ENCODE data around the gene DNAJB5. TPM values are rescaled to one million over a fixed set of nuclear protein-coding genes. Genes with fewer than 3 reads are reported as not detected.

DNAJB5 gene
- polyA plus RNA-seq, 3 donors, result 8.1 to 12.1 (median 10.0) TPM

DNA sequence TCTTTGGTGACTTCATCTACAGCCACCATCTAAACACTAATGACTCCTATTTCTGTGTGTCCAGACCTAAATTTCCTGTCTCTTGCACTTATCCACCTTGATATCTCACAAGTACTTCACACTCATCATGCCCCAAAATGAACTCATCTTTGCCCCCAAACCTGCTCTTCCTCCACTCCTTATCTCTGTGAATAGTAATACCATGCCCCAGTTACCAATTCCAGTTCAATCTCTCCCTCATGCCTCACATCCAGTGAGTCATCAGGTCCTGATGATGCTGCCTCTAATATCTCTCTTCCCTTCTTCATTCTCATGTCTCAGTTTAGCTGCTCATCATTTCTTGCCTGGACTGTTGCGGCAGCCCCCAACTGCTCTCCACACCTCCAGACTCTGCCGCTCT, 14.9 kb upstream of the DNAJB5 start:
- no peak for DNase-seq (ENCODE audit: extremely low read depth in 1 of 11, low read depth in 9 of 11, low spot score in 4 of 11)

- DNase-seq (ENCODE audit: extremely low read depth in 1 of 11, low read depth in 9 of 11, low spot score in 4 of 11), result no peak
Observed at GRCh38 chr9:34976441-34976840, 13.1 kb upstream of the DNAJB5 start.

DNA sequence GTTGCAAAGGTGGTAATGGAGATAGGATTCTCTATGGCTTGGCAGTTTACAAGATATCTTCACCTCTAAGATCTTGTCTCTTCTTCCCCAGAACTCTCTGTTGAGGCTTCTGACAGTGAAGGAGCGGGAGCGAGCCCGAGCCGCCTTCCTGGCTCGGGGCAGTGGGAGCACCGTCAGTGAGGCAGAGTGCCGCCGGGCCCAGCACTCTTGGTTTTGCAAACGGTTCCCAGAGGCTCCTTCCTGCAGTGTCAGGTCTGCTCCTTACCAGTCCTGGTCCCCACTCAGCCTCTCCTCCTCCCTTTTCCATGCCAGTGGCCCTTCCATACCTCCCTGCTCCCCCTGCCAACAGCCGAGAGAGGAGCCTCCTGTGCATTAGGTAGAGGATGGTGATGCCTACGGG, 12.6 kb upstream of the DNAJB5 start:
- no peak for DNase-seq (ENCODE audit: extremely low read depth in 1 of 11, low read depth in 9 of 11, low spot score in 4 of 11)

DNA sequence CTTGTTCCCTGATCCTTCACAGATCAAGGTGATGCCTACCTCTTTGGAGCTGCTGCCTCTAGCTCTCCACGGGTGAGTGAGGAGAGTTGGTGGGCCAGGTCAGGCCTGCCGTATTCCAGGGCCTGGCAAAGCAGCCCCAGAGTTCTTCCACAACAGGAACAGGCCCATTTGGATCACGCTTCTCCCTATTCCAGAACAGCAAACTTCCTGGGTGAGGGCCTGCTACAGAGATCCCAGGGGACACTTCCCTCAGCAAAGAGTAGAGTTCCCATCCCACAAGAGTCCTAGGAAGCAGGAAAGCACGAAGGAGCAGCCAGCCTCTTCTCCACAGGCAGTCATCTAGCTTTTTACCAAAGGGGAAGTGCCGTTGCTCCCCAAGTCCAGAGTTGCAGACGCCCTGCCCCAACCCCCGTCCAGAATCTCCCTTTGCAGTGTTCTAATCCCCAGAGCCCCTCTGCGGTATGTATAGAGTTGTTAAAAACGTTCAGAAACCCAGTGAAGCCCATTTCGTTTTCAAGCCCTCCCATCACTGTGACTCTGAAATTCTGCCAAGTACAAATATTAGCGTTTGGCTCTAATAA, 9.3 kb upstream of the DNAJB5 start:
- DNase-seq (ENCODE audit: extremely low read depth in 1 of 11, low read depth in 9 of 11, low spot score in 4 of 11), result no peak

DNA sequence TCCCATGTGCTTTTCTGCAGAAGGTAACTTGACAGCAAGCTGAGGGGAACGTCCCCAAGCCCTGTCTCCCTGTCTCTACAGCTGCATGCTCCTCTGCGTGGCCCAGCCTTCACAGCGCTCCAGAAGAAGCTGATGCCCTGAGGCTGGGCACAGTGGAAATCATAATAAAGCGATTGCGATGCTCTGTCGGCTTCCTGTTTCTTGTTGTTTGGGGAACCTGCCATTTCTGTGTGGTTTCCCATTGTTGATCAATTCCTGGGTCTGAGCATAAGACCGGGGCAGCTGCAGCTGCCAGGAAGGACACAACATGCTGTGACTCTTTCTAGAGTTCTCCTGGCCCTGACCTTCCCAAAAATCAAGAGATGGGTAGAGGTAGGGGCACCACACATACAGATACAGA, 7.2 kb upstream of the DNAJB5 start:
- DNase-seq (ENCODE audit: extremely low read depth in 1 of 11, low read depth in 9 of 11, low spot score in 4 of 11), result no peak

- no peak for DNase-seq (ENCODE audit: extremely low read depth in 1 of 11, low read depth in 9 of 11, low spot score in 4 of 11)
Observed at GRCh38 chr9:34983209-34983608, 6.3 kb upstream of the DNAJB5 start.

GRCh38 chr9:34984049-34984448, 5.5 kb upstream of the DNAJB5 start:
- DNase-seq (ENCODE audit: extremely low read depth in 1 of 11, low read depth in 9 of 11, low spot score in 4 of 11), result peak in 5 of 11 donors; percentile 65 to 74 (median 69)

DNA sequence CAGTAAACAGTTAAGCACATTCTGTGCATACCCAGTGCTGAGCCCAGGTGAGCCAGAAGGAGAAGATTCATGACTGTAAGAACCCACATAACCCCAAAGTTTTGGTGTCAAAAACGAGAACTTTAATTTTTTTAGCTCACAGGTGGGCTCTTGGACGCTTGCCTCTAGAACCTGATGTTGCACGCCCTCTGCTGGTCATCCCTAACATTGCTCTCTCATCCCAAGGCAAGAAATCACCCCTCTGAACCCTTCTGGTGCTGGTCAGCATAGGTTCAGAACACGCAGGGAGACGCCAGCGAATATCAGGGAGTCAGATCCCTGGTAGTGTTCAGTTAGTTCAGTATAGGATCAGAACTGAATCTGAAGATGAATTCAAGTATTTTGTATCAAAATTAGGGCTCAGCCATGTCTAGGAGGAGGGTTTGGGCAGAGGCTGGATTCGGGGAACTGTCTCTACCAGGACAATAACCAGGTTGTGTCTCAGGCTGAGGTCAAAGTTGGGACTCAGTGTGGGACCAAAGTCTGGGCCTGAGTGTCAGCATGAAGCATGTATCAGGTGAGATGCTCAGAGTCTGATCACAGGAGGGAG, 4.1 kb upstream of the DNAJB5 start:
- peak in 1 of 11 donors; percentile 62 for DNase-seq (ENCODE audit: extremely low read depth in 1 of 11, low read depth in 9 of 11, low spot score in 4 of 11)

DNA sequence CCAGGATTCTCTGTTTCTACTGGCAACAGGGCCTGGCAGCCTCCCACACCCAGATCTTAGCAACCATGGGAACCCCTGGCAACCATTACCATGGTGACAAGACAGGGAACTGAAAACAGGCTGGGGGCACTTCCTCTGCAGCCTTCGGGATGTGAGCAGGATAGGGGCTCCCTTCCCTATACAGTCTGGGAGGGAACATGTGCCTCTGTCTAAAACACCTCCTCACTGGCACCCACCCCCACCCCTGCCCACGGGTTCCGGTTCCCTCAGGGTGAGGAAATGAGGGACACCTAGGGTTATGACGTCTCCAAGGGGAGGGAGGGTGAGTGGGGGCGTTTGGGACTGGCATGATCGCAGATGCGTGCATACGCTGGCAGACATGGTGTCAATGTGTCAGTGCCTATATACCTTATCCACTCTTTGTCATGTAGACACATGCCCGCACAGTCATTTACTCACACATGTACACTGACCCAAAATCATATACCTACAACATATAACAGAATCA, 3.0 kb upstream of the DNAJB5 start:
- DNase-seq (ENCODE audit: extremely low read depth in 1 of 11, low read depth in 9 of 11, low spot score in 4 of 11), result no peak

GRCh38 chr9:34987160-34987901, 2.2 kb upstream of the DNAJB5 start:
- DNase-seq (ENCODE audit: extremely low read depth in 1 of 11, low read depth in 9 of 11, low spot score in 4 of 11), result no peak

DNA sequence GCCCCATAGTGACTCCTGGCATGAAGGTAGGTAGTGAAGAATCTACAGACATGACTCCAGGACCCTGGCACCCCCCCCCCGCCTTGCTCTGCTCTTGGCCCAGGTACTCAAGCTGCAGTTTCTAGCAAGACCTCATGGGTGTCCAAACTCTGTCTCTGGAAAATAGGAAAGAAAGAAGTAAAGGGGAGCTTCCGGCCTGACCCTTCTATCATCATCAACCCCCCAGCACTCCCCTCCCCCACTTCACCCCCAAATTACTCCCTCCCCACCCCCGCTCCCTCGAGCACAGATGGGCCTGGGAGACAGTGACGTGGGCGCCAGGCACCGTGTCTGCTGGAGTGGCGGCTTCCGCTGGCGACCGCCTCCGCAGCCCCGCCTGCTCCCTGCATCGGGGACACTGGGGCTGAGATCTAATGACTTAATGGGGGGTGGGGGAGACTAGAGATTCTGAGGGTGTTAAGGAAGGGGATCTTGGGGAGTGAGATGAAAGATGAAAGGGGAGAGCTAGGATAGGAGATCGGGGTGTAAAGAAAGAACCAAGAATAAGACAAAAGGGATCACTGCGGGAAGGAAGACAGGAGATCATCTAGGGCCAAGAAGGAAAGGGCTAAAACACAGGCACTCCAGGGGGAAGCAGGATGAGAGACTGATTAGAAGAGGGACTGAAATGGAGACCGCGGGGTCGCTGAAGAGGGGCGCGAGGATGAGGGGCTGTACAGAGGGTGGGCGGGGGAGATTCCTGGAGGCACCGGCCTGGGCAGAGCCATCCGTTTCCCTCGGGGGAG, 1.1 kb upstream of the DNAJB5 start:
- DNase-seq (ENCODE audit: extremely low read depth in 1 of 11, low read depth in 9 of 11, low spot score in 4 of 11), result no peak

DNA sequence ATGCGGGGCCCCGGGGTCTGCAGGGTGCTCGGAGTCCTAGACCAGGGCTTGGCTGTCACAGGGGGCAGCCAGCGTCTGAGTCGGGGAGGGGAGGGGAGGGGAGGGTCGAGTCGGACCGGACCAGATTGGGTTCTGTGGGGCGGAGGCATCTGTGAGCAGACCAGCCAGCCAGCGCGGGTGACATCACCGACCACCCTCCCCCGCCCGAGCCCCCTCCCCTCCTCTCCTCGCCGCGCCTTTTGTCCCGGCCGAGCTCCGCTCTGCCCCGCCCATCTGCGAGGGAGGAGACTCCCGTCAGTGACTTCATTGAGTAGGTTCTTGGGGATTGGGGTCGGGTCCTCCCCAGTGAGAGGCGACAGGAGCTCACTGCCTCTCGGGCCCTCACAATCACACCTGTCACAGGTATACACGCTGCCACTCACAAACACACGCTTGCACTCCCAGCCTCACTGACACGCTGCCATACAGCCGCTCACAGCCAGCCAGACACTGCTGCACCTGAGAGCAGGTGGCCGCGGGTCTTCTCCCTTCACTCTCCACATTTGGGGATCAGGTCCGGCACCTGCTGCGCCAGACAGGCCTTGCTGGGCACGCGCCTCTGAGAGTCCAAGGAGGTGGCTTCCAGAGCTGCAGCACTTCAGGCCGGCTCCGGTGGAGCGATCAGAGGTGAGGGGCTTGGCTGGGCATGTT, 546 bp downstream of the DNAJB5 start:
- DNase-seq (ENCODE audit: extremely low read depth in 1 of 11, low read depth in 9 of 11, low spot score in 4 of 11), result peak in 7 of 11 donors; percentile 53 to 80 (median 66)

DNA sequence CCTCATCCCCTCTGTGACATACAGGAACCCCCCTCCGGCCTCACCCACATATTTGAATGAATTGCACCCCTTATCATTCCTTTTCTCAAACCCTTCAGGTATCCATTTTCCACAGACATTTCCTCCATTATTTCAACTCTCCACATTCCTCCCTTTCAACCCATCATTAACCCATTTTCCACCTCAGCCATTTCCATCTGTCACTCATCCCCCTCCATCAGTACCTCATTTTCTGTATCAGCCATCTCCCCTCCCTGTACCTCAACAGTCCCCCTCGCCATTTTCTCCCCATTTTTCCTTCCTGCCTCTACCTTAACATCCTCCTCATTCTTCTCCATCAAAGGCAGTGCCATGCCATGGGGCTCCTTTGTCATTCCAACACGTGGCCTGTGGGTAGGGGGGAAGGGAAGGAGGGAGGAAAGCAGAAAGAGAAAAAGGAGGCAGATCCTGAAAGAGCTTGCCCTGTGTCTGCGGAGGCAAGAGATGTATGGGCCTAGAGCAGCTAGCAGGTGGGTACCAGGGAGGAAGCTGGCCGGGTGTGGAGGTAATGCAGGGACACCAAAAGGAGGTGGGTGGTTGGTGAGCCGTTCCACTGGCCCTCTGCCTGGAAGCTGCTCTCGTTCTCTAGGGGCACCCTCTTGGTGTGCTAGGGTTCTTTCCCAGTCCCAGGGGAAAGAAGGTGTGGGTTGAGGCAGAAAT, 1.5 kb downstream of the DNAJB5 start:
- DNase-seq (ENCODE audit: extremely low read depth in 1 of 11, low read depth in 9 of 11, low spot score in 4 of 11), result no peak

- no peak for DNase-seq (ENCODE audit: extremely low read depth in 1 of 11, low read depth in 9 of 11, low spot score in 4 of 11)
Observed at GRCh38 chr9:34991607-34992375, 2.2 kb downstream of the DNAJB5 start.

DNA sequence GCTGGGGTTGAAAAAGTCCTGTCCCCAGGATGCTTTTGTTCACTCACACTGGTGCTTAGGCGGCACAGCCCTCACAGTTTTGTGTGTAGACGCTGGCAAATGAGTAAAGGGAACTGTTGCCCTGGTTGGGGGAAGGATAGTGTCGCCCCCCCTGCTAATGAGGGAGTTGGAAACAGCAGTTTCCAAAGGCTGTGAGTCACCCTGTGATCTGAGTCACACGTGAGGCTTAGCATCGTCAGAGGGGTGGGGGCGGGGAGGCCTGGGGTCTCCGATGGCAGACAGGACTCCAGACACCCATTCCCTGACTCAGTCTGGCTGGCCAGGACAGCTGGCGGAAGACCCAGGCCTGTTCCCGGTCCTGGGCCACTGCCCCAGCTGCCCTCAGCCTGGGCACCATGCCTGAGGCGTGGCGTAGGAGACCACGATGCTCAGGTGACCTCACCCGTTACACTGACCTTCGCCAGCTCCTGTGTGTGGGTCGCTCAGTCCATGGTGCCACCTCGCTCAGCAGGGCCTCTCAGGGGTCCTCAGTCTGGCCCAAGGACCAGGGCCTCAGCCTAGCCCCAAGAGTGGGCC, 2.9 kb downstream of the DNAJB5 start:
- no peak for DNase-seq (ENCODE audit: extremely low read depth in 1 of 11, low read depth in 9 of 11, low spot score in 4 of 11)

- peak in 2 of 11 donors; percentile 27 to 50 for DNase-seq (ENCODE audit: extremely low read depth in 1 of 11, low read depth in 9 of 11, low spot score in 4 of 11)
Observed at GRCh38 chr9:34993502-34994259, 4.1 kb downstream of the DNAJB5 start.
